ENCODE measurements around the gene HNRNPM.

HNRNPM gene

GRCh38 chr19:8532225-8532624 lies 87.5 kb downstream of the HNRNPM start:
- no peak for TF ChIP-seq EZH2 (IDR thresholded peaks at IDR 0.05; ENCODE audit: borderline replicate concordance, low read depth, low read length, severe bottlenecking)
- TF ChIP-seq CTCF (IDR thresholded peaks at IDR 0.05; ENCODE audit: borderline replicate concordance, extremely low read depth, low read length, poor library complexity, severe bottlenecking), result no peak
- DNase-seq (no peak), ATAC-seq (ENCODE audit: insufficient read depth, low read depth) (no peak)
- H3K27ac ChIP-seq (ENCODE audit: low read length), result no peak overlapping the region
- no peaks in the 10 kb centered on the region for H3K4me1 ChIP-seq (ENCODE audit: insufficient read depth, low read length)
- no peaks in the 10 kb centered on the region for H3K9me3 ChIP-seq (ENCODE audit: insufficient read depth, low read length, severe bottlenecking)
- no peaks in the 10 kb centered on the region for H3K36me3 ChIP-seq (ENCODE audit: insufficient read depth, low read length)
- no peak overlapping the region for H3K9ac ChIP-seq (ENCODE audit: low read depth, low read length)
- H3K79me2 ChIP-seq (ENCODE audit: insufficient read depth, low read length), result no peaks in the 10 kb centered on the region
- no peaks in the 10 kb centered on the region for H3K27me3 ChIP-seq (ENCODE audit: insufficient read depth, low read length, poor library complexity)
- H3K4me2 ChIP-seq (ENCODE audit: insufficient read depth, low read length), result no peak overlapping the region
- no peak overlapping the region for H3K4me3 ChIP-seq (ENCODE audit: low read depth in 1 of 2, low read length in 2 of 2)
- H2AFZ ChIP-seq (ENCODE audit: low read depth, low read length), result no peak overlapping the region
- H4K20me1 ChIP-seq (ENCODE audit: insufficient read depth, low read length), result no peaks in the 10 kb centered on the region

- no peaks in the 10 kb centered on the region for H3K79me2 ChIP-seq (ENCODE audit: insufficient read depth, low read length)
- no peaks in the 10 kb centered on the region for H3K9me3 ChIP-seq (ENCODE audit: insufficient read depth, low read length, severe bottlenecking)
- DNase-seq, result no peak
- ATAC-seq (ENCODE audit: insufficient read depth, low read depth), result no peak
- no peak for TF ChIP-seq CTCF (IDR thresholded peaks at IDR 0.05; ENCODE audit: borderline replicate concordance, extremely low read depth, low read length, poor library complexity, severe bottlenecking)
- TF ChIP-seq EZH2 (IDR thresholded peaks at IDR 0.05; ENCODE audit: borderline replicate concordance, low read depth, low read length, severe bottlenecking), result no peak
- H3K27ac ChIP-seq (ENCODE audit: low read length), result no peak overlapping the region
- no peaks in the 10 kb centered on the region for H3K27me3 ChIP-seq (ENCODE audit: insufficient read depth, low read length, poor library complexity)
- H3K4me1 ChIP-seq (ENCODE audit: insufficient read depth, low read length), result no peaks in the 10 kb centered on the region
- H3K4me3 ChIP-seq (ENCODE audit: low read depth in 1 of 2, low read length in 2 of 2), result no peak overlapping the region
- H3K36me3 ChIP-seq (ENCODE audit: insufficient read depth, low read length), result no peaks in the 10 kb centered on the region
- no peak overlapping the region for H2AFZ ChIP-seq (ENCODE audit: low read depth, low read length)
- no peak overlapping the region for H3K4me2 ChIP-seq (ENCODE audit: insufficient read depth, low read length)
- H3K9ac ChIP-seq (ENCODE audit: low read depth, low read length), result no peak overlapping the region
- H4K20me1 ChIP-seq (ENCODE audit: insufficient read depth, low read length), result no peaks in the 10 kb centered on the region
Observed at GRCh38 chr19:8536282-8536681, 91.5 kb downstream of the HNRNPM start.

DNA sequence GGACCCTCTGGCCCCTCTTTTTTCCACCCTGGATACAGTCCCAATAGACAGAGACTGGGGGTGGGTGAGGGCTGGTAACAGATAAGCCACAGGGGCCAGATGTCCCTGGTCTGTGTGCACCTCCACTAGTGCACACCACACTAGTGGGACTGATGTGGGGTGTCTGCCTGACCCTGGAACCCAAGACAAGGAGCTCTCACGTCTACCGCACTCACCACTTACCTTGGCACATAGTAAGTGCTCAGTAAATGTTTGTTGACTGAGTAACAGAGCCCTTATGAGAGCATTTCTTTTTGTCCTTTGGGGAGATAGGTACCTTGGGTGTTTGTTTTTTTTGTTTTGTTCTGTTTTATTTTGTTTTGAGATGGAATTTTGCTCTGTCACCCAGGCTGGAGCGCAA lies 92.3 kb downstream of the HNRNPM start:
- Histone ChIP-seq H3K9me3 (ENCODE audit: insufficient read depth, low read length, severe bottlenecking) (no peaks in the 10 kb centered on the region), H3K4me2 (ENCODE audit: insufficient read depth, low read length) (no peak overlapping the region), H3K79me2 (ENCODE audit: insufficient read depth, low read length) (no peaks in the 10 kb centered on the region), H3K4me1 (ENCODE audit: insufficient read depth, low read length) (no peaks in the 10 kb centered on the region), H3K36me3 (ENCODE audit: insufficient read depth, low read length) (no peaks in the 10 kb centered on the region), H3K27me3 (ENCODE audit: insufficient read depth, low read length, poor library complexity) (no peaks in the 10 kb centered on the region), H4K20me1 (ENCODE audit: insufficient read depth, low read length) (no peaks in the 10 kb centered on the region), H2AFZ (ENCODE audit: low read depth, low read length) (no peak overlapping the region), H3K27ac (ENCODE audit: low read length) (no peak overlapping the region), H3K4me3 (ENCODE audit: low read depth in 1 of 2, low read length in 2 of 2) (no peak overlapping the region), H3K9ac (ENCODE audit: low read depth, low read length) (no peak overlapping the region)
- no peak for DNase-seq
- ATAC-seq (ENCODE audit: insufficient read depth, low read depth), result no peak
- TF ChIP-seq CTCF (IDR thresholded peaks at IDR 0.05; ENCODE audit: borderline replicate concordance, extremely low read depth, low read length, poor library complexity, severe bottlenecking) (no peak), EZH2 (IDR thresholded peaks at IDR 0.05; ENCODE audit: borderline replicate concordance, low read depth, low read length, severe bottlenecking) (no peak)
